Activated effector memory CD4-positive, alpha-beta T cell treated with Interleukin-2 at 50 U/mL for 16 hours (primary cell): ENCODE results near the gene BCL2L2.
"Not testable (repeated sequence)": the region's sequence is repeated elsewhere in the genome, so short reads cannot be mapped to it uniquely, and the experiment has no call there.

Source experiments
- DNase-seq: peaks from one replicate; pipeline ENCODE4 v3.0.0-alpha.2; 2020

Gene BCL2L2

GRCh38 chr14:23324993-23325392 lies 18.4 kb downstream of the BCL2L2 start:
- DNase-seq: no peak

- DNase-seq: not testable (repeated sequence)
Measured at GRCh38 chr14:23325746-23326145, 19.1 kb downstream of the BCL2L2 start.

GRCh38 chr14:23326491-23327332 lies 20.1 kb downstream of the BCL2L2 start:
- no peak for DNase-seq

GRCh38 chr14:23327947-23328744 lies 21.5 kb downstream of the BCL2L2 start:
- DNase-seq: peak; percentile 29

GRCh38 chr14:23335623-23336022 lies 29.0 kb downstream of the BCL2L2 start:
- DNase-seq: no peak

- no peak for DNase-seq
Measured at GRCh38 chr14:23339506-23340268, 33.1 kb downstream of the BCL2L2 start.

- DNase-seq: no peak
Measured at GRCh38 chr14:23344481-23344880, 37.8 kb downstream of the BCL2L2 start.

GRCh38 chr14:23345987-23346692 lies 39.5 kb downstream of the BCL2L2 start:
- no peak for DNase-seq

- no peak for DNase-seq
Measured at GRCh38 chr14:23346693-23347405, 40.2 kb downstream of the BCL2L2 start.

- DNase-seq: no peak
Measured at GRCh38 chr14:23347406-23348296, 41.0 kb downstream of the BCL2L2 start.

- no peak for DNase-seq
Measured at GRCh38 chr14:23348297-23348655, 41.6 kb downstream of the BCL2L2 start.

GRCh38 chr14:23349156-23349845 lies 42.7 kb downstream of the BCL2L2 start:
- DNase-seq: no peak

- DNase-seq: no peak
Measured at GRCh38 chr14:23351681-23352505, 45.3 kb downstream of the BCL2L2 start.

- DNase-seq: peak; percentile 19
Measured at GRCh38 chr14:23352506-23353432, 46.1 kb downstream of the BCL2L2 start, which contains the start of gene SLC22A17. Gene SLC22A17 (minus strand): TSS chr14:23352887.

GRCh38 chr14:23353433-23353780 lies 46.8 kb downstream of the BCL2L2 start:
- DNase-seq: no peak

GRCh38 chr14:23354990-23355389 lies 48.4 kb downstream of the BCL2L2 start:
- no peak for DNase-seq

GRCh38 chr14:23355871-23356435 lies 49.3 kb downstream of the BCL2L2 start:
- DNase-seq: no peak

GRCh38 chr14:23356662-23357061 lies 50.0 kb downstream of the BCL2L2 start:
- no peak for DNase-seq
